SU-DHL-6 (cell line): ENCODE results near the gene LTBP2.

Experiments used
- H2AFZ ChIP-seq: fragments of 200-600 bp; sonication (generic); 2 replicates; pipeline ENCODE4 v1.6.1; 2014; ENCODE audit warnings: low read depth, mild to moderate bottlenecking, moderate library complexity, mixed read lengths, antibody characterized with exemption, low read length; ENCODE audit not compliant: severe bottlenecking
- H3F3A ChIP-seq: fragments of 200-600 bp; shearing (Covaris generic); 2 replicates; pipeline ENCODE4 v1.6.0; 2016; ENCODE audit warnings: antibody characterized with exemption, mild to moderate bottlenecking; ENCODE audit not compliant: insufficient read depth
- H3K27ac ChIP-seq: fragments of 200-600 bp; sonication (generic); 2 replicates; pipeline ENCODE4 v1.5.1; 2016; ENCODE audit warnings: low read depth, mild to moderate bottlenecking, low read length, moderate library complexity, mixed read lengths
- H3K27me3 ChIP-seq: fragments of 200-600 bp; sonication (generic), shearing (Covaris generic); 2 replicates; pipeline ENCODE4 v1.6.0; 2014; ENCODE audit warnings: mild to moderate bottlenecking, low read length
- H3K36me3 ChIP-seq: fragments of 200-600 bp; sonication (generic); 2 replicates; pipeline ENCODE4 v1.6.1; 2014; ENCODE audit warnings: mild to moderate bottlenecking, low read length, mixed read lengths
- H3K4me2 ChIP-seq: fragments of 300-600, 200-600 bp; shearing (Covaris generic), sonication (generic); 2 replicates; pipeline ENCODE4 v1.6.0; 2014; ENCODE audit warnings: low read length, low read depth, mild to moderate bottlenecking; ENCODE audit not compliant: poor library complexity, severe bottlenecking
- H3K4me3 ChIP-seq: fragments of 200-600 bp; sonication (generic); 2 replicates; pipeline ENCODE4 v1.5.1; 2014; ENCODE audit warnings: antibody characterized with exemption, low read length, mild to moderate bottlenecking, mixed read lengths; ENCODE audit not compliant: insufficient read depth, poor library complexity, severe bottlenecking
- H3K79me2 ChIP-seq: fragments of 200-600 bp; sonication (generic); 2 replicates; pipeline ENCODE4 v1.6.1; 2014; ENCODE audit warnings: mild to moderate bottlenecking, low read length, moderate library complexity; ENCODE audit not compliant: insufficient read depth
- H3K9ac ChIP-seq: fragments of 200-600 bp; sonication (generic); 2 replicates; pipeline ENCODE4 v1.7.0; 2014; ENCODE audit warnings: mild to moderate bottlenecking, low read length
- H3K9me2 ChIP-seq: fragments of 200-600 bp; sonication (generic); replicated peaks from 2 replicates; pipeline ENCODE4 v1.6.1; 2014; ENCODE audit warnings: low read length; ENCODE audit not compliant: insufficient read depth
- H3K9me3 ChIP-seq: fragments of 200-600 bp; sonication (generic); 2 replicates; pipeline ENCODE4 v1.6.1; 2014; ENCODE audit warnings: low read length, mixed read lengths; ENCODE audit not compliant: insufficient read depth
- H4K20me1 ChIP-seq: fragments of 200-600 bp; sonication (generic); 2 replicates; pipeline ENCODE4 v1.6.1; 2014; ENCODE audit warnings: low read depth, mild to moderate bottlenecking, antibody characterized with exemption, low read length, moderate library complexity, mixed read lengths
- CTCF ChIP-seq: fragments of 200-600 bp; sonication (generic); IDR thresholded peaks from one replicate; pipeline ENCODE4 v1.5.1; 2017; ENCODE audit warnings: antibody characterized with exemption, mild to moderate bottlenecking, low read length, moderate library complexity; ENCODE audit not compliant: insufficient read depth, poor library complexity, severe bottlenecking
- EZH2phosphoT487 ChIP-seq: fragments of 200-600 bp; sonication (generic), shearing (Covaris generic); conservative IDR thresholded peaks from 2 replicates; pipeline ENCODE4 v1.6.1; 2018; ENCODE audit warnings: mild to moderate bottlenecking, antibody characterized with exemption, low read length, moderate library complexity, mixed read lengths

LTBP2 gene

GRCh38 chr14:74562515-74563232, 49.4 kb downstream of the LTBP2 start:
- Histone ChIP-seq H4K20me1 (no peaks in the 10 kb centered on the region), H2AFZ (no peak overlapping the region), H3K9me2 (no peaks in the 10 kb centered on the region), H3K9me3 (no peaks in the 10 kb centered on the region), H3K4me2 (no peak overlapping the region), H3K36me3 (no peaks in the 10 kb centered on the region), H3K27ac (no peak overlapping the region), H3K27me3 (no peaks in the 10 kb centered on the region), H3K79me2 (no peaks in the 10 kb centered on the region), H3F3A (no peaks in the 10 kb centered on the region), H3K9ac (no peak overlapping the region), H3K4me3 (no peak overlapping the region)
- TF ChIP-seq CTCF (no peak), EZH2phosphoT487 (no peak)

GRCh38 chr14:74558655-74559054, 53.4 kb downstream of the LTBP2 start:
- Histone ChIP-seq H3K9ac (no peak overlapping the region), H3K9me2 (no peaks in the 10 kb centered on the region), H3K27me3 (no peaks in the 10 kb centered on the region), H3K4me3 (no peak overlapping the region), H2AFZ (no peak overlapping the region), H3K27ac (no peak overlapping the region), H3K36me3 (no peaks in the 10 kb centered on the region), H3F3A (no peaks in the 10 kb centered on the region), H3K9me3 (no peaks in the 10 kb centered on the region), H4K20me1 (no peaks in the 10 kb centered on the region), H3K79me2 (no peaks in the 10 kb centered on the region), H3K4me2 (no peak overlapping the region)
- TF ChIP-seq CTCF (no peak), EZH2phosphoT487 (no peak)

GRCh38 chr14:74557691-74558090, 54.3 kb downstream of the LTBP2 start:
- Histone ChIP-seq H3K36me3 (no peaks in the 10 kb centered on the region), H3K4me2 (no peak overlapping the region), H3K4me3 (no peak overlapping the region), H3K9me3 (no peaks in the 10 kb centered on the region), H3K79me2 (no peaks in the 10 kb centered on the region), H2AFZ (no peak overlapping the region), H3K9ac (no peak overlapping the region), H3K27me3 (no peaks in the 10 kb centered on the region), H3K9me2 (no peaks in the 10 kb centered on the region), H3F3A (no peaks in the 10 kb centered on the region), H4K20me1 (no peaks in the 10 kb centered on the region), H3K27ac (no peak overlapping the region)
- TF ChIP-seq EZH2phosphoT487 (no peak), CTCF (no peak)
